BE2C (cell line): ENCODE results near the gene DPYSL5.
A peak's percentile ranks its signal among the peaks of the same experiment; 100 is the strongest.

Experiments
- DNase-seq: peaks from one replicate; pipeline ENCODE4 v3.0.0-alpha.2; 2020
- H3K27me3 ChIP-seq: fragments of 250-450 bp; sonication (Bioruptor Pico); 2 replicates; pipeline ENCODE4 v1.5.1; 2020; ENCODE audit warnings: mild to moderate bottlenecking
- H3K36me3 ChIP-seq: fragments of 250-450 bp; sonication (Bioruptor Pico); 2 replicates; pipeline ENCODE4 v1.5.1; 2020; ENCODE audit warnings: mild to moderate bottlenecking
- H3K4me1 ChIP-seq: fragments of 250-450 bp; sonication (Bioruptor Pico); 2 replicates; pipeline ENCODE4 v1.5.1; 2020
- H3K4me3 ChIP-seq: 2 replicates; pipeline ENCODE4 v1.5.1; 2011; ENCODE audit warnings: low read depth, low read length
- H3K9me3 ChIP-seq: fragments of 250-450 bp; sonication (Bioruptor Pico); 2 replicates; pipeline ENCODE4 v1.5.1; 2020
- TF ChIP-seq, protein P1 (sequence below): IDR thresholded peaks from 2 replicates; pipeline ENCODE4 v1.5.1; 2012; ENCODE audit warnings: mild to moderate bottlenecking, low read depth, low read length

The DPYSL5 gene

DNA sequence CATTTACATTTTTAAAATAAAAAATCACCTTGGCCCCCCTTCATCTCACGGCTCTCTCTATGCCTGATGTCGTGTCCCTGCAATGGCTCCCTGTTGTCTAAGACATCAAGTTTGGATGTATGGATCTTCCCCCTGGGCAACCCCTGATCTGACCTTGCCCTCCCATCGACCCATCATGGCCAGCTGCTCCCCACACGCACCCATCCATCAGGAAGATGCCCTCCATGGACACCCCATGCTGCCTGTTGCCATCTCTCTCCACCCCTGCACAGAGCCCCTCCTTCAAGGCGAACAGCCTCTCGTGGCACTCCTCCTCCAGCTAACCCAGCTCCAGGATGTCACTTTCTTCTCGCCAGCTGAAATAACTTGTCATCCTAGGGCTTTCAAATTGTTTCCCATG lies 59.5 kb downstream of the DPYSL5 start:
- Histone ChIP-seq H3K27me3 (no peaks in the 10 kb centered on the region), H3K9me3 (no peaks in the 10 kb centered on the region), H3K36me3 (peaks cover 8% of the 10 kb centered on the region), H3K4me3 (no peak overlapping the region), H3K4me1 (peaks cover 5% of the 10 kb centered on the region)
- no peak for DNase-seq
- TF ChIP-seq, protein P1, sequence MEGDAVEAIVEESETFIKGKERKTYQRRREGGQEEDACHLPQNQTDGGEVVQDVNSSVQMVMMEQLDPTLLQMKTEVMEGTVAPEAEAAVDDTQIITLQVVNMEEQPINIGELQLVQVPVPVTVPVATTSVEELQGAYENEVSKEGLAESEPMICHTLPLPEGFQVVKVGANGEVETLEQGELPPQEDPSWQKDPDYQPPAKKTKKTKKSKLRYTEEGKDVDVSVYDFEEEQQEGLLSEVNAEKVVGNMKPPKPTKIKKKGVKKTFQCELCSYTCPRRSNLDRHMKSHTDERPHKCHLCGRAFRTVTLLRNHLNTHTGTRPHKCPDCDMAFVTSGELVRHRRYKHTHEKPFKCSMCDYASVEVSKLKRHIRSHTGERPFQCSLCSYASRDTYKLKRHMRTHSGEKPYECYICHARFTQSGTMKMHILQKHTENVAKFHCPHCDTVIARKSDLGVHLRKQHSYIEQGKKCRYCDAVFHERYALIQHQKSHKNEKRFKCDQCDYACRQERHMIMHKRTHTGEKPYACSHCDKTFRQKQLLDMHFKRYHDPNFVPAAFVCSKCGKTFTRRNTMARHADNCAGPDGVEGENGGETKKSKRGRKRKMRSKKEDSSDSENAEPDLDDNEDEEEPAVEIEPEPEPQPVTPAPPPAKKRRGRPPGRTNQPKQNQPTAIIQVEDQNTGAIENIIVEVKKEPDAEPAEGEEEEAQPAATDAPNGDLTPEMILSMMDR: no peak

- H3K9me3 ChIP-seq: no peaks in the 10 kb centered on the region
- H3K27me3 ChIP-seq: no peaks in the 10 kb centered on the region
- peaks cover 6% of the 10 kb centered on the region for H3K36me3 ChIP-seq
- peaks cover 9% of the 10 kb centered on the region for H3K4me1 ChIP-seq
- TF ChIP-seq, protein P1: no peak
- DNase-seq: no peak
- no peak overlapping the region for H3K4me3 ChIP-seq
Observed at GRCh38 chr2:26910176-26910575, 62.2 kb downstream of the DPYSL5 start.

GRCh38 chr2:26911911-26912861 lies 64.3 kb downstream of the DPYSL5 start:
- peaks cover 3% of the 10 kb centered on the region; the same call in 1 of the 2 replicates for H3K36me3 ChIP-seq
- DNase-seq: peak; percentile 53
- peak overlapping the region; percentile 55 for H3K4me3 ChIP-seq
- no peaks in the 10 kb centered on the region for H3K27me3 ChIP-seq
- peaks cover 9% of the 10 kb centered on the region for H3K4me1 ChIP-seq
- no peaks in the 10 kb centered on the region for H3K9me3 ChIP-seq
- TF ChIP-seq, protein P1: no peak

DNA sequence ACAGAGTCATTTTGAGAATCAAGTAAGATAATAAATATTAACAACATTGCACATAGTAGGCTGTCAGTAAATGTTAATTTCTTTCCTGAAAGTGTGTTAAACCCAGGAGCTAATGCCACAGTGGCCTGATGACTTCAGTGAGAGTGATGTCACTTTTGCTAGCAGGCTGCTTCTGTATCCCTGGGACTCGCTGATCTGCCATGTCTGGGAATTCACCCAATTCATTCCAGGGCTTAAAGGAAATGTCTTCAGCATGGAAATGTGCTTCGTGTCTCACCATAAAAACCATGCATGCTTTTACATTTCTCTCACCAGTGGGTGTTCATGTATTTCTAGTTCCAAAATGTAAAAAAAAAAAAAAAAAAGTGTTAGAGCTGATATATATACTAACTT lies 65.7 kb downstream of the DPYSL5 start:
- no peaks in the 10 kb centered on the region for H3K9me3 ChIP-seq
- TF ChIP-seq, protein P1: no peak
- no peak for DNase-seq
- H3K4me3 ChIP-seq: no peak overlapping the region
- peaks cover 9% of the 10 kb centered on the region for H3K4me1 ChIP-seq
- no peaks in the 10 kb centered on the region; the same call in 1 of the 2 replicates for H3K36me3 ChIP-seq
- no peaks in the 10 kb centered on the region for H3K27me3 ChIP-seq

DNA sequence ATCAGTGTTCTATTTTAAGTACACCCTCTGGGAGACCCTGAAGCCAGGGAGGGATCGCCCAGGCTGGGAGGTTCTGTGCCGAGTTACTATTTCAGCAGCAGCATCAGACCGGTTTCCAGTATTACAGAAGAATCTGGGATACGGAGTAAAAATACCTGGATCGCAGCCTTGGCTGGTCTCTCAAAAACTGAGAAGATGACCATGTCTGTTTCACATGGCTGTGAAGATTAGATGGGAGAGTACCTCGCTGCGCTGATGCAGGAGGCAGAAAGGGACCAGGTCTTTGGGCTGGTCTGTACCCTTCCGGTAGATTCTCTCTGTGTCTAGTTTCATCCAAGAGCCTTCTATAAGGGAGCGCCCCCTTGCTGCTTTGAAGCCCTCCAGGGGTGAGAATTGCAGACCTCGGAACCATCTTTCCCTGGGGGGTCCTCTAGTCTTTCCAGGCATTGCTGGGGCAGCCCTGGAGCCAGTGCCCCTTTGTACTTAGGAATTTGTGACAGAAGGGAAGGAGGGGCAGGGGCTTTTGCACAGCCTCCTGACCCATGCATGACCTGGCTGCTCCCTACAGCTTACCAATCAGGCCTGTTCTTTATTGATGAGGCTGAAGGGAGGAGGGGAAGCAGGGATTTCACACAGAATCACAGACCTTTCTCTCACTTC lies 66.2 kb downstream of the DPYSL5 start:
- DNase-seq: no peak
- Histone ChIP-seq H3K9me3 (no peaks in the 10 kb centered on the region), H3K36me3 (no peaks in the 10 kb centered on the region; the same call in 1 of the 2 replicates), H3K4me3 (no peak overlapping the region), H3K4me1 (peaks cover 9% of the 10 kb centered on the region), H3K27me3 (no peaks in the 10 kb centered on the region)
- TF ChIP-seq, protein P1: no peak; the same call in 1 of the 2 replicates
